Hypothalamus (tissue), 51 donors: ENCODE measurements around the gene KCNE3.

ENCODE experiments used
- DNase-seq, 51 donors: peaks; one replicate each; lab custom pipeline; 2025; lab: John Stamatoyannopoulos, UW

The KCNE3 gene

DNA sequence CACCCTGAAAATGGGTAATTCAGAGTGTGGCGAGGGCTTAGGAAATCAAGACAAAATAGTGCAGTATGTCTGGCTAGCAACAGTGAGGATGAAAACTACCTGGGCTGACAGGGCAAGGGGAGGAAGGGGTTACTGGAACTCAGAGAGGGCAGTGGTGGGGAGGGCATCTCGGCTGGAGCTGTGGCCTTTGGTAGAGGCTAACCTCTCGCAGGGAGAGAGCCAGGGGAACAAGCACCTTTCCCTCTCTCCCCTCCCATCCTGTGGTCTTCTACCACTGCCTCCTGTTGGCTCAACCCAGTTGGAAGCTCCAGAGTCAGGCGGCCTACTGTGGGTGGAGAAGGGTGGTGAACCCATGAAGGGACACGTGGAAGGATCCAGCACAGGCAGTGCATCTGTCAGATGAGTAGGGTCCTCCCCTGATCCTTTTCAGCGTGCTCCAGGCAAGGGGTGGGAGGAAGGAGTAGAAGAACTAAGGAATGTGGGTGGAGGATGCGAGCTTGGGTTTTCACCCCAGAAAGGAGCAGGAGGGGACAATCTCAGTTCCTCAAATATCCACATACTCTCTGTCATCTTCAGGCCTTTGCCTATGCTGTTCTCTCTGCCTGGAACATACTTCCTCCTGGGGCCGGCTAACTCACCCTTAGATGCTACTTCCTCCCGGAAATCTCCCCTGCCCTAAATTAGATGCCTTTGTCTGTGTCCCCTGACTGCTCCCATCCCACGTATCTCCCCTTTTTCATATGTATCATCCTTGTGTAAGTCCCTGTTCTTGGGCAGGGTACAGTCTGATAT lies 6.2 kb upstream of the KCNE3 start:
- no peak for DNase-seq

- no peak for DNase-seq
Measured at GRCh38 chr11:74471668-74472429, 4.5 kb upstream of the KCNE3 start.

- DNase-seq: no peak
Measured at GRCh38 chr11:74471037-74471436, 3.7 kb upstream of the KCNE3 start.

DNA sequence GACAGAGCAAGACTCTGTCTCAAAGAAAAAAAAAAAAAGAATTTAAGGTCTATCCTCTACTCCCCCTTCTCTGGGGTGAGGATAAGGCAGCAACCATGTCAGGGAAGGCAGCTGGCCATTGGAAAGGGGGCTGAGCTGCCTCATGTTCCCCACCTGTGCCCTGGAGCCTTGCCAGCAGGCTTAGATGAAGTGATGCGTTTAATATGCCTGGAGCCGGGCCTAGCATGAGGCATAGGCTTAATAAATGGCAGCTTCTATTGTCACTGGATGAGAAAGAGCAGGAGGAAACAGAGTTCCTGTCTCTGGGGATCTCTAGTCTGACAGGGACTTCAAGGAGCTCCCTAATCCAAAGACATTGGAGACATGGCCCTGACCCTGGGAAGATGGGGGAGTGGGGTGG lies 3.2 kb upstream of the KCNE3 start:
- no peak for DNase-seq

- DNase-seq: no peak
Measured at GRCh38 chr11:74468936-74469335, 1.6 kb upstream of the KCNE3 start.

DNA sequence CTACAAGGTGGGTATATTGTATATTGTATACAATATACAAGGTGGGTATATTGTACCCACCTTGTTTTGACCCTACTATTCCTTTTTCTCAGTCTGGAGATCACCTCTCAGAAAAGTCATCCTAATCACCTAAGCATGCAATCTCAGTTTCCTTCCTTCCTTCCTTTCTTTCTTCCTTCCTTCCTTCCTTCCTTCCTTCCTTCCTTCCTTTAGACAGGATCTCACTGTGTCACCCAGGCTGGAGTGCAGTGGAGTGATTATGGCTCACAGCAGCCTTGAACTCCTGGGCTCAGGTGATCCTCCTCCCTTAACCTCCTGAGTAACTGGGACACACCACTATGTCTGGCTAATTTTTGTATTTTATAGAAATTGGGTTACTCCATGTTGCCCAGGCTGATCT lies 1.2 kb upstream of the KCNE3 start:
- no peak for DNase-seq

DNA sequence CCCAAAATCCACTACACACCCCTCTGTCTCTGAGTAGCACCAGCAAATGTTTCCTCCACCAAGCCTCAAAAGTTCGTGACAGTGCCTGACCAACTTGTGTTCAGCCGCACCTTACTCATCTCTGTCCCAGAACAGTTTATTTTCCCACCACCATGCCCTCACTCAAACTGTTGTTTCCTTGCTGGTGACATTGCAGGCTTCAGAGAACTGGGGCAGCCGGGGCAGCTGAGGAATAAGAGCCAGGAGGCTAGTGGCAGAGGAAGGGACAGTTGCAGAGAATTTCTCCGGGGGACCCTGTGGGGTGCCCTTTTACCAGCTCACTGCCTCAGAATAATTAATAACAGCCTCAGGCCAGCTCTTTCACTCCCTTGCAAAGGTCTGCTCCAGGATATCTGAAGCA lies 709 bp upstream of the KCNE3 start:
- DNase-seq: no peak

- DNase-seq: no peak
Measured at GRCh38 chr11:74465291-74465708, 2.0 kb downstream of the KCNE3 start.

DNA sequence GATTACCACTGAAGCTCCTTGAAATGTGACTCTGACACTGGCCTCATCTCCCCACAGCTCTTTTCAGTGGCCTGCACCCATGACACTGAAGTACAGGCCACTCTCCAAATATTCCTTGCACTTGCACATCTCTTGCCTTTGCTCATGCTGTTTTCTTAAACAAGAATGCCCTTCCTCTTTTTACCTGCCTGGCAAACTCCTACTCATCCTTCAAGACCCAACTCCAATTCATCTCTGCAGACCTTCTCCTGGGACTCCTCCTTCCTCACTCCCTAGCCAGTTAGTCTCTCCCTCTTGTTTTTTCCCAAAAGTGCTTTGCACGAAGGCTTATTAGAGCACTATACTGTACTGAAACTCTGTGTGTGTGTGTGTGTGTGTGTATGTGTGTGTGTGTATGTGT lies 2.6 kb downstream of the KCNE3 start:
- DNase-seq: no peak

- no peak for DNase-seq
Measured at GRCh38 chr11:74463216-74463615, 4.1 kb downstream of the KCNE3 start.

DNA sequence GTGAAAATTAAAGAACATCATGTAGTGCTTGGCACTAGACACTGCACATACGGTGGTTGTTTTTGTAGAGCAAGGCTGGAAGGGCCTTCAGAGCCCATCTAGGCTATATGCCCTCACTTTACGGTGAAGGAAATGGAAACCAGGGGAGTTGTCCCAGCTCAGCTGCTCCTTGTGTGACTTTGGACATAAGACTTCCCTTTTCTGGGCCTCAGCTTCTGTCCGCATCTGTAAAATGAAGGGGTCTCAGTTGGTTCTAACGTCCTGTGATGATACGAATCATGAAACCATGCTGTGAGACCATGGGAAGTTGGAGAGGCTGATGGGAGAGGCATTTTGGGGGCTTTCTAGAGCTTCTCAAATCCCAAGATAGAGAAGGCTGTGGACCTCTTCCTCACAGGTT lies 4.7 kb downstream of the KCNE3 start:
- no peak for DNase-seq

DNA sequence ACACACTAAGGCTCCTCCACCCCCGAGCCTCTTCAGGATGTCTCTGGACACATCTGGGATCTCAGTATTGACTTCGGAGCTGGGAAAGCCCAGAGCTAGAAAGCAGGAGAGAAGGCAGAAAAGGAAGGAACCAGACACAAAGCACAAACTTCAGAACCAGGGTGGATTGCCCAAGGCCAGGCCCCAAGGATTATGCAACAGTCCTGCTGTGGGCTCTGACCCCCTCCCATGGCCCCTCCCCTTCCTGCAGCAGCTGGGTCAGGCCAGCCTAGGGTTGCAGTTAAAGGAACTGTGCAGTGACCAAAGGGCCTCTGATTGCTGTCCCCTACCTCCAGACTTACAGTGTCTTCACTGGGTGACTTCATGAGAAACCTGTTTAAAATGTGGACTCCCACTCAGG lies 5.3 kb downstream of the KCNE3 start:
- DNase-seq: peak in 15 of 51 donors; percentile 16 to 42 (median 28)

GRCh38 chr11:74460481-74461154 lies 6.7 kb downstream of the KCNE3 start:
- DNase-seq: no peak

DNA sequence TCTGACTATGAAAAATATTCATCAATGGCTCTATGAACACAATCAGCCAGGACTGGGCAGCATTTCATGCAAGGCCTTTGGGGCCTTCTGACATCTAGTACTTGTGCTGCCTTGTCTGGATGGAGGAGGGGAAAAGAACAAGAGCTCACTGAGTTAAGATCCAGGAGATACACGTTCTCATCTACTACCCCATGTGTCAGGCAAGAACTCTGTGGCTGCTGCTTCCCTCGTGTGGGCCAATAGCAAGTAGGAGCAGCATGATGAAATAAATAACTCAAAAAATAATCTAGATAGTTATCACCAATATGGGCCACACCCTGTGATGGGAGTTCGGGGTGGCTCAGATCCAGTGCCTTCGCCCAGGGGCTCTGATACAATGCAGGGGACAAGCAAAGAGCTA lies 7.3 kb downstream of the KCNE3 start:
- DNase-seq: no peak

GRCh38 chr11:74459584-74459983 lies 7.8 kb downstream of the KCNE3 start:
- no peak for DNase-seq

GRCh38 chr11:74457356-74457755 lies 10.0 kb downstream of the KCNE3 start:
- DNase-seq: peak in 1 of 51 donors; percentile 30

DNA sequence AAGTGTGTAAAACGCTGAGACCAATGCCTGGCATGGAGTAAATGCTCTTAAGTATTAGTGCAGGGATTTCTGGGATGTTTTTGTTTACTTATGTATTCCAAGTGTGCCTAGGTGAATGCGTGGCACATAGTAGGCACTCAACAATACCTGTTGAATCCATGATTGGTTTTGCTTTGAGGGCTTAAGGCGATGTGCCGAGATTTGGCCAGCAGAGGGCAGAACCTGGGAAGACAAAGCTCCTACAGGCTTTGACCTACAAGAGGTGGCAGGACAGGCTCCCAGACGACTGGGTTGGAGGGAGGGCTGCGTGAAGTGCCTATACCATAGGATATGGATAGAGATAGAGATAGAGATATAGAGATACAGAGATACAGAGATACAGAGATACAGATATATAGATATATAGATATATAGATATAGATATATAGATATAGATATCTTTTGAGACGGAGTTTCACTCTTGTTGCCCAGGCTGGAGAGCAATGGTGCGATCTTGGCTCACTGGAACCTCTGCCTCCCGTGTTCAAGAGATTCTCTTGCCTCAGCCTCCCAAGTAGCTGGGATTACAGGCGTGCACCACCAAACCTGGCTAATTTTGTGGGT lies 13.9 kb downstream of the KCNE3 start:
- peak in 14 of 51 donors; percentile 9 to 57 (median 28) for DNase-seq

DNA sequence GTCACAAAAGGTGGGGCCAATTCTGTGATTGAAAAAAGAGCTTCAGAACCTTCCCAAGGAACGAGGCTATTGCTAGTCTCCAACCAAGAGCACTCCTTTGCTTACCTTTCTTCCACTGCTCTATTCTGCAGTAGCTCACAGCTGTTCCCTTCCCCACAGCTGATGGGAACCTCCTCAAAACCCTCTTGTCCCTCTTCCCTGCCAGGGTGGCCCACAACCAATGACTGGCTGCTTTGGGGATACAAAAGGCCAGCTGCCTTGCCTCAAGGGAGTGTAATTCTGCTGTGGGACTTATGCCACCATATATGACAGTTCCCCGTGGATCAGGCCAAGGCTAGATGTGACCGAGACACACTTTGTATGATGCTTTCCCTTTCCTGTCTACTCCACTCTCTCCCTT lies 15.0 kb downstream of the KCNE3 start:
- no peak for DNase-seq

DNA sequence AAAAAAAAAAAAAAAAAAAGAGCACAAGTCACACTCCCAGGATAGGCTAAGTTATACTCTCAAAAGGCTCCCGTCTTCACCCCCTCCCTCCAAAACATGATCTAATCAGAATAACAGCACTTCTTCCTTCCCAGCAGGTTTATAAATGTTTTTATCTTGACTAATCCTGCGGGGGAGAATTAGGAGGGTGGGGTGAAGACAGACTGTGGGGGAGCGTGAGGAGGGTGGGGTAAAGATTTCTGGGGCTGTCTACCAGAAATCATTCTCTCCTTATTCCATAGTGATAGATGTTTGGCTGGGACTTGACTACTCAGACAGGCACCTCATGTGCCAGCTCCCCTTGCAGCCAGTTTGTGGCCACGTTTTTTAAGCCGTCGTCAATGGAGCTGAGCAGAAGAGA lies 17.0 kb downstream of the KCNE3 start:
- no peak for DNase-seq

- peak in 15 of 51 donors; percentile 9 to 81 (median 29) for DNase-seq
Measured at GRCh38 chr11:74449369-74449931, 17.9 kb downstream of the KCNE3 start.

GRCh38 chr11:74447720-74448119 lies 19.6 kb downstream of the KCNE3 start:
- DNase-seq: no peak
